Astrocyte (in vitro differentiated cells and primary cell): ENCODE data around the gene SLC9A6.

Experiments used
- CTCF ChIP-seq: IDR thresholded peaks from 2 replicates; pipeline ENCODE4 v1.5.1; 2011; ENCODE audit warnings: low read depth, mild to moderate bottlenecking, inconsistent platforms, low read length, moderate library complexity; ENCODE audit not compliant: insufficient read depth
- EZH2 ChIP-seq: IDR thresholded peaks from 2 replicates; pipeline ENCODE4 v1.6.1; 2012; ENCODE audit warnings: mild to moderate bottlenecking, low read length, inconsistent platforms; ENCODE audit not compliant: insufficient read depth

GRCh38 chrX:135973025-135973547, 12.1 kb upstream of the SLC9A6 start:
- TF ChIP-seq CTCF (no peak), EZH2 (no peak)
